GM13976 (cell line): ENCODE data around the gene HOATZ.

Experiments
- DNase-seq: peaks from one replicate; pipeline ENCODE4 v3.0.0; 2012; ENCODE audit warnings: low spot score
- in situ Hi-C: fragments of 300-500 bp; cut with MboI; formaldehyde crosslinking; loops from one replicate; pipeline ENCODE4 v1.12.0; 2022; ENCODE audit warnings: low sequenced_read_pairs, mixed read lengths, inconsistent platforms; ENCODE audit not compliant: unreplicated experiment
- TF ChIP-seq, protein P1 (sequence below): IDR thresholded peaks from 2 replicates; pipeline ENCODE4 v1.5.1; 2012; ENCODE audit warnings: borderline replicate concordance, mild to moderate bottlenecking; ENCODE audit not compliant: insufficient read depth; ENCODE audit errors: extremely low read depth, missing control alignments, control extremely low read depth

HOATZ gene

DNA sequence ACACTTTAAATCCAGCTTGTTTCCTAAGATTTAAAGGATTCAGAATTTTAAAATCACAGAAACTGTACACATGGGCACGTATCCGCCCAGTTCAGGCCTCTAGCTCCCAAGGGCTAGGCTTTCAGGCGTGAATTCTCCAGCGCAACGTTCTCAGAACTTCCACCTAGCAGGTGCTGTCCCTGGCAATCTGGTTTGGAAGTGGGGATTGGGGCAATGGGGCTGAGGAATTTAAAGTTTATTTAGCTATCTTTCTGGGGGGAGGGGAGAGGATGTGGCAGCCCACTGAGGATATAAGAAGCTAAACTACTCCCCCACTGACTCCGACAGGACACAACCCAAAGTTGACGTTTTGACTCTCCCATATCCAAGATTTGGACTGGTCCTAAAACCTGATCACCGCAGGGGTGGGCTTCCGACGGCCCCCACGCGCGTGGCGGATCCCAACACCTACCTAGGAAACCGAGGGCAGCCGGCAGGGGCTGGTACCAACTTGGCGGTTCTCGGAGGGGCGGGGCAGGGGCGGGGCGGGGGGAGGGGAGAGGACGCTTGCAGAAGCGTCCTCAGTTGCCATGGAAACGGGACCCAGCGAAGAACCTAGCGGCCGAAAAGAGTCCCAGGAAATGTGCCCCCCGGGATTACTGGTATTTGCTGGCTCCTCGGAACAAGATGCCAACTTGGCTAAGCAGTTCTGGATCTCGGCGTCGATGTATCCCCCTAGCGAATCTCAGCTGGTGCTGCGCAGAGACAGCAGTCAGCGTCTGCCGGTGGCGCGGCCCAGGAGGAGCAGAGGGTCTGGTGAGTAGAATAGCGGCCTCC lies at the start of gene HOATZ:
TSS of gene HOATZ (plus strand) at position 563 of the 816 bp plus-strand sequence. CDS start at position 570, 7 bp downstream.
- no peak for DNase-seq
- in situ Hi-C loops = no loop called here
- TF ChIP-seq, protein P1, sequence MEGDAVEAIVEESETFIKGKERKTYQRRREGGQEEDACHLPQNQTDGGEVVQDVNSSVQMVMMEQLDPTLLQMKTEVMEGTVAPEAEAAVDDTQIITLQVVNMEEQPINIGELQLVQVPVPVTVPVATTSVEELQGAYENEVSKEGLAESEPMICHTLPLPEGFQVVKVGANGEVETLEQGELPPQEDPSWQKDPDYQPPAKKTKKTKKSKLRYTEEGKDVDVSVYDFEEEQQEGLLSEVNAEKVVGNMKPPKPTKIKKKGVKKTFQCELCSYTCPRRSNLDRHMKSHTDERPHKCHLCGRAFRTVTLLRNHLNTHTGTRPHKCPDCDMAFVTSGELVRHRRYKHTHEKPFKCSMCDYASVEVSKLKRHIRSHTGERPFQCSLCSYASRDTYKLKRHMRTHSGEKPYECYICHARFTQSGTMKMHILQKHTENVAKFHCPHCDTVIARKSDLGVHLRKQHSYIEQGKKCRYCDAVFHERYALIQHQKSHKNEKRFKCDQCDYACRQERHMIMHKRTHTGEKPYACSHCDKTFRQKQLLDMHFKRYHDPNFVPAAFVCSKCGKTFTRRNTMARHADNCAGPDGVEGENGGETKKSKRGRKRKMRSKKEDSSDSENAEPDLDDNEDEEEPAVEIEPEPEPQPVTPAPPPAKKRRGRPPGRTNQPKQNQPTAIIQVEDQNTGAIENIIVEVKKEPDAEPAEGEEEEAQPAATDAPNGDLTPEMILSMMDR = no peak

DNA sequence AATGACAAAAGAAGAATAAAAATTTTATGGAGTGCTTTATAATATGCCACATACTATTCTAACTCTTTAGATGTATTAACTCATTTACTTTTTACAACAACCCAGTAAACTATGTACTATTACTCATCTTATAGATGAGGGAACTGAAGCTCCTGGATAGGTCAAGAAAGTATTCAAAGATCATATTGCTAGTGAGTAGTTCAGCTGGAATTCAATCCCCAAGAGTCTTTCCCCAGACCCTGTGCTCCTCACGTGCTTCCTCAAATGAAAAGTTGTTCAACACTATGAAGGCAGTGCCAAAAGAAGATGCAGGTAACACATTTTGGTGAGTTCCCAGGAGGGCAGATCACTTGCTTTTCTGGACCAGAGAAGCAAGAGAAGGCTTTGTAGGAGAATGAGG lies 49.2 kb upstream of the HOATZ start:
- in situ Hi-C loops = no loop called here
- TF ChIP-seq, protein P1 = no peak
- DNase-seq = no peak

DNA sequence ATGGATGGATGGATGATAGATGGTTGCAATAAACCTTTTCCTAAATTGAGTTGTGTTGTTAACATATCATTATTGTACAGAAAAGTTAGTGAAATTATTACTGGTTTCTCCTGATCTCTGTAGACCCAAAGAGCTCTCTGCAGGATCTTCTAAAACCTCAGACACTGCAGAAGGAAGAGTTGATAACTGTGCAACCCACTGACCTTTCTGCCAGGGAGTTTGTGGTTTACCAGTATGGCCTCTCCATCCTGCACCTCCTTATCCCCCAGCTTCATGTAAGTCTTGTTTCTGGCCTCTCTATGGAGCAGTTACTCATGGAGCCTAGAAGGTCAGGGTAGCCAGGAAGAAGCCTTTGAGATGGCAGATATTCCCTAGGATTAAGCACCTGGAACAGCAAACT lies 48.0 kb upstream of the HOATZ start:
- TF ChIP-seq, protein P1 = no peak
- in situ Hi-C loops = no loop called here
- no peak for DNase-seq

DNA sequence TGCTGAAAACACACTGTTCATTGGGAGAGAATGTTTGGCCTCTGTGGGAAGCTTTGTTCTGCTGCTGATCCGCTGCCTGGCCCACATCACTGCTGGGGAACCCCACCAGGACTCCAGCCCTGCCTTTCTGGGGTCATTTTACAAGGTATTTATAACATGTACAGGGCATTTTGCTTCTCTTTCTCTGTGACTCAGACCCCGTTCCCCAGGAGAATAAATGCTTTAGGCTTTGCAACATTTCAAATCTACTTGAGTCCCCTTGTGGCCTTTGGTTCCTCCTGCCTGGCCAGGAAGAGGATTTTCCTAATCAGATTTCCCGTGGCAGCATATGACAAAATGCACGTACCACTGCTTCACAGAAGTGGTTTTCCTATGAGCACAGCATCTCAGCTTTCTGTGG lies 45.4 kb upstream of the HOATZ start:
- in situ Hi-C loops = no loop called here
- DNase-seq = no peak
- TF ChIP-seq, protein P1 = no peak

DNA sequence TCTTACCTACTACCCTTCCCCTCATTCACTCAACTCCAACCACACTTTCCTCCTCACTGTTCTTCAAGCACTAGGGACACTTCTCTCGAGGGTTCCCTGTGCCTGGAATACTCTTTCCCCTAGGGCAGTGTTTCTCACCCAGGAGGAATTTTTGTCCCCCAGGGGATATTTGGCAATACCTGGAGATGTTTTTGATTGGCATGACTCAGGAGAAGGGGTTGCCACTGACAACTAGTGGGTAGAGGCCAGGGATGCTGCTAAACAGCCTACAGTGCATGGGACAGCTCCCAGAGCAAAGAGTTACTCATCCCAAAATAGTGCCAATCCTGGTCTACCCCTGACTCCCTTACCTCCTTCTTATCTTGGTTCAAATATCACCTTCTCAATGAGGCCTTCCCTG lies 42.4 kb upstream of the HOATZ start:
- TF ChIP-seq, protein P1 = no peak
- DNase-seq = no peak
- in situ Hi-C loops = no loop called here

DNA sequence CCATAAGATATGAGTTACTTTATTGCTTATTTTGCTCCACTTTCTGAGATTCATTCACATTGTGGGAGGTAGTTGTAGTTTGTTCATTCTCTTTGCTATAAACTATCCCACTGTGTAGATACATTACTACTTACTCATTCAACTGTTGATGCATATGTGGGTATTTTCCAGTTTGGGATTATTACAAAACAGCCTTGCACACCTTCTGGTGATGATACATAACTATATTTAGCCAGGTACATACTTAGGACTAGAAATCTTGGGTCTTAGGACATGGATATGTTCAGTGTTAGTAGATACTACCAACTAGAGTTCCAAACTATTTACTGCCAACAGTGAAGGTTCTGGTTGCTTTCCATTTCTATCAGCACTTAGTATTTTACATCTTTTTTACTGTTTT lies 40.1 kb upstream of the HOATZ start:
- no peak for DNase-seq
- TF ChIP-seq, protein P1 = no peak
- in situ Hi-C loops = no loop called here
